IMR-90 (cell line): Measurements from ENCODE around the gene FAM163A. TPM values are rescaled to one million over a fixed set of nuclear protein-coding genes. Genes with fewer than 3 reads are reported as not detected.

Experiments
- ATAC-seq: fragments of 200-7000 bp; cut with Tn5 transposase; 2 replicates; pipeline ENCODE4 v1.9.1; 2020; ENCODE audit warnings: low read depth, mild to moderate bottlenecking, moderate library complexity
- BruUV-seq: library from RNA; stranded (reverse); fragments of 400-500 nt; replicated peaks from 2 replicates; lab custom pipeline; 2021; lab: Mats Ljungman, UMichigan
- CTCF ChIA-PET: fragments of 300-600 bp; formaldehyde crosslinking; extraction: SDS; loops from one replicate; lab custom pipeline; 2021; ENCODE audit warnings: antibody characterized with exemption; lab: Yijun Ruan, JAX
- POLR2A ChIA-PET: fragments of 300-600 bp; sonication (Branson Sonifier 250); formaldehyde crosslinking; loops from one replicate; lab custom pipeline; 2022; ENCODE audit warnings: antibody characterized with exemption; ENCODE audit not compliant: unreplicated experiment; lab: Charles Lee
- DNase-seq: peaks from one replicate; pipeline ENCODE4 v3.0.0; 2013
- H2AFZ ChIP-seq: replicated peaks from 2 replicates; pipeline ENCODE3; 2013; ENCODE audit warnings: low read length, mild to moderate bottlenecking; ENCODE audit not compliant: poor library complexity
- H2AK5ac ChIP-seq: 2 replicates; pipeline ENCODE4 v1.6.1; 2013; ENCODE audit warnings: low read depth, low read length, inconsistent platforms
- H2AK9ac ChIP-seq: replicated peaks from 2 replicates; pipeline ENCODE3; 2013; ENCODE audit warnings: mild to moderate bottlenecking, low read depth, low read length, moderate library complexity; ENCODE audit not compliant: poor library complexity
- H2BK120ac ChIP-seq: 2 replicates; pipeline ENCODE4 v1.6.1; 2013; ENCODE audit warnings: low read depth, low read length, inconsistent platforms
- H2BK15ac ChIP-seq: 3 replicates; pipeline ENCODE4 v1.6.1; 2013; ENCODE audit warnings: low read depth, low read length, inconsistent platforms
- H2BK20ac ChIP-seq: 2 replicates; pipeline ENCODE4 v1.6.1; 2013; ENCODE audit warnings: low read depth, mild to moderate bottlenecking, inconsistent platforms, low read length, moderate library complexity
- H2BK5ac ChIP-seq: 2 replicates; pipeline ENCODE4 v1.6.1; 2013; ENCODE audit warnings: mild to moderate bottlenecking, low read depth, low read length, inconsistent platforms; ENCODE audit not compliant: poor library complexity, severe bottlenecking
- H3K14ac ChIP-seq: replicated peaks from 2 replicates; pipeline ENCODE4 v1.6.1; 2013; ENCODE audit warnings: low read depth, low read length, inconsistent platforms
- H3K18ac ChIP-seq: 2 replicates; pipeline ENCODE4 v1.6.1; 2013; ENCODE audit warnings: low read depth, low read length, control low read depth
- H3K23ac ChIP-seq: 2 replicates; pipeline ENCODE4 v1.6.1; 2013; ENCODE audit warnings: low read depth, low read length, inconsistent platforms
- H3K27ac ChIP-seq: 2 replicates; pipeline ENCODE4 v1.5.1; 2013; ENCODE audit warnings: mild to moderate bottlenecking, control low read depth, low read length; ENCODE audit not compliant: insufficient read depth
- H3K27me3 ChIP-seq: 2 replicates; pipeline ENCODE4 v1.6.1; 2013; ENCODE audit warnings: low read length; ENCODE audit not compliant: control insufficient read depth, insufficient read depth
- H3K36me3 ChIP-seq: 2 replicates; pipeline ENCODE4 v1.6.1; 2013; ENCODE audit warnings: low read length, mixed read lengths; ENCODE audit not compliant: control insufficient read depth, insufficient read depth
- H3K4ac ChIP-seq: 2 replicates; pipeline ENCODE4 v1.6.1; 2013; ENCODE audit warnings: low read depth, low read length, inconsistent platforms
- H3K4me1 ChIP-seq: 2 replicates; pipeline ENCODE4 v1.6.1; 2013; ENCODE audit warnings: low read length, mixed read lengths; ENCODE audit not compliant: control insufficient read depth, insufficient read depth
- H3K4me2 ChIP-seq: 2 replicates; pipeline ENCODE4 v1.6.1; 2013; ENCODE audit warnings: low read depth, mild to moderate bottlenecking, control low read depth, low read length, moderate library complexity
- H3K4me3 ChIP-seq: 2 replicates; pipeline ENCODE4 v1.5.1; 2013; ENCODE audit warnings: low read depth, mild to moderate bottlenecking, control low read depth, low read length, moderate library complexity; ENCODE audit not compliant: insufficient read depth
- H3K56ac ChIP-seq: 2 replicates; pipeline ENCODE4 v1.6.1; 2013; ENCODE audit warnings: low read length, inconsistent platforms; ENCODE audit not compliant: insufficient read depth; ENCODE audit errors: extremely low read depth
- H3K79me1 ChIP-seq, 2 experiments: 2 replicates each; pipeline ENCODE4 v1.6.1; 2013; ENCODE audit warnings: low read length in 2 of 2, inconsistent platforms in 1 of 2, low read depth in 1 of 2
- H3K9ac ChIP-seq: 2 replicates; pipeline ENCODE4 v1.6.1; 2013; ENCODE audit warnings: low read depth, low read length, control low read depth
- H3K9me1 ChIP-seq: 2 replicates; pipeline ENCODE4 v1.6.1; 2013; ENCODE audit warnings: low read length, inconsistent platforms; ENCODE audit not compliant: insufficient read depth
- H3K9me3 ChIP-seq: 2 replicates; pipeline ENCODE4 v1.6.1; 2013; ENCODE audit warnings: low read length; ENCODE audit not compliant: control insufficient read depth, insufficient read depth
- H4K20me1 ChIP-seq: 2 replicates; pipeline ENCODE4 v1.6.1; 2013; ENCODE audit warnings: low read length, inconsistent platforms; ENCODE audit not compliant: insufficient read depth
- H4K5ac ChIP-seq: 2 replicates; pipeline ENCODE4 v1.6.1; 2013; ENCODE audit warnings: mild to moderate bottlenecking, low read depth, low read length, control low read depth
- H4K8ac ChIP-seq, 2 experiments: 2 replicates each; pipeline ENCODE4 v1.6.1; 2013; ENCODE audit warnings: low read depth in 2 of 2, low read length in 2 of 2, control low read depth in 1 of 2, inconsistent platforms in 1 of 2
- H4K91ac ChIP-seq: 2 replicates; pipeline ENCODE4 v1.6.1; 2013; ENCODE audit warnings: low read depth, low read length, inconsistent platforms; ENCODE audit not compliant: insufficient read depth
- CEBPB ChIP-seq: IDR thresholded peaks from 2 replicates; pipeline ENCODE4 v1.6.1; 2012; ENCODE audit warnings: low read depth, low read length, improper control_type of control experiment
- CHD1 ChIP-seq: IDR thresholded peaks from 2 replicates; pipeline ENCODE4 v1.6.1; 2012; ENCODE audit warnings: low read depth, low read length, improper control_type of control experiment
- FOS ChIP-seq: fragments of 150-350 bp; IDR thresholded peaks from 2 replicates; pipeline ENCODE4 v1.6.1; 2016; ENCODE audit warnings: low read depth, low read length
- MAFK ChIP-seq: IDR thresholded peaks from 2 replicates; pipeline ENCODE4 v1.6.1; 2012; ENCODE audit warnings: low read depth, low read length, improper control_type of control experiment
- MXI1 ChIP-seq: IDR thresholded peaks from 2 replicates; pipeline ENCODE4 v1.6.1; 2012; ENCODE audit warnings: low read depth, mild to moderate bottlenecking, low read length, moderate library complexity, borderline replicate concordance
- RFX5 ChIP-seq: IDR thresholded peaks from 2 replicates; pipeline ENCODE4 v1.8.0; 2012; ENCODE audit warnings: low read depth, mild to moderate bottlenecking, low read length, moderate library complexity
- WGBS, 2 experiments: methylation state at CpG; one replicate each; pipeline versions ENCODE4 v1.1.5 to v1.1.7; 2013; ENCODE audit warnings: missing lambda C conversion rate in 2 of 2; ENCODE audit not compliant: insufficient read length in 1 of 2; ENCODE audit errors: extremely low coverage in 2 of 2; 5-methylcytosine and 5-hydroxymethylcytosine counted together
- dilution Hi-C: fragments of 300-500 bp; cut with HindIII; formaldehyde crosslinking; loops from one replicate; pipeline ENCODE4 v1.14.3; 2018; ENCODE audit warnings: low sequenced_read_pairs; ENCODE audit not compliant: unreplicated experiment
- in situ Hi-C: fragments of 300-500 bp; cut with MboI; formaldehyde crosslinking; loops from 3 replicates; pipeline ENCODE4 v1.14.3; 2019; ENCODE audit warnings: low sequenced_read_pairs, inconsistent platforms, mixed read lengths
- intact Hi-C: fragments of 100-400 bp; cut with micrococcal nuclease; formaldehyde crosslinking; loops from 2 replicates; pipeline ENCODE4 v1.10.0; 2022
- polyA plus RNA-seq, 3 experiments: library from polyadenylated mRNA; depleted of rRNA; stranded (reverse); fragments of >200 nt; gene quantifications; 2 replicates each; pipeline ENCODE4 v1.2.3, GENCODE V29; 2012; ENCODE audit warnings: low replicate concordance in 1 of 3
- total RNA-seq: library from RNA; depleted of rRNA; stranded (reverse); fragments of >200 nt; gene quantifications from 2 replicates; pipeline ENCODE4 v1.2.3, GENCODE V29; 2012

Gene FAM163A
- total and polyA plus RNA-seq, 2 of the 4 experiments (the other 2 are of a cell fraction): not detected

DNA sequence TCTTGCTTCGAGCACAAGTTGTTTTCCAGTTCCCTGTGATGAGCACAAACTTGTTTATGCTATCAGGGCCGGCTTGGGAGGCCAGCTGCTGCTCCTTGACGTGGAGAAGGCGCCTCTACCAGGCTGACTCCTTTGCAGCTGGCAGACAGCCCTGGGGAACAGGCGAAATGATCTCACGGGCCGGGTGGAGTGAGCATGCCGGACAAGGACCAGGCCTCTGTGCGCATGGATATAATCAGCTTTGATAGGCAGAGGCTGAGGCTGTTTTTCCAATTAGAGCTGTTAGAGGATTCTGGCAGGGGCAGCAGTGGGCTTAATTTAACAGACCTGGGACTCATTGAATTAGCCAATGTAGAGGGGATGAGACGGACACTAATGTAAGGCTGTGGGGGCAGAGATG, 38.9 kb downstream of the FAM163A start:
- DNase-seq (peak; percentile 50), ATAC-seq (peak; percentile 85)
- no peak overlapping the region for H3K9ac ChIP-seq
- ChIA-PET POLR2A (no interaction called here), CTCF (interaction anchor here (1.0 to 1.5 kb wide), 2 partner anchors 28 to 33 kb away, joined by 4 read pairs; no protein-coding TSS in a partner anchor)
- H3K27ac ChIP-seq: no peak overlapping the region
- H3K4me1 ChIP-seq: peaks cover 4% of the 10 kb centered on the region
- H3K18ac ChIP-seq: no peak overlapping the region
- intact Hi-C loops: no loop called here
- H3K79me1 ChIP-seq: no peaks in the 10 kb centered on the region
- H2BK20ac ChIP-seq: no peak overlapping the region
- H3K36me3 ChIP-seq: no peaks in the 10 kb centered on the region
- no peak overlapping the region for H3K56ac ChIP-seq
- no peak overlapping the region for H2AK9ac ChIP-seq
- H4K20me1 ChIP-seq: no peaks in the 10 kb centered on the region
- H4K91ac ChIP-seq: no peak overlapping the region
- no peak overlapping the region for H2BK15ac ChIP-seq
- H2BK5ac ChIP-seq: no peak overlapping the region
- peaks cover 24% of the 10 kb centered on the region for H3K27me3 ChIP-seq
- H4K5ac ChIP-seq: no peak overlapping the region
- no peak overlapping the region for H4K8ac ChIP-seq
- no peak overlapping the region for H3K4me2 ChIP-seq
- no peaks in the 10 kb centered on the region for H3K9me3 ChIP-seq
- BruUV-seq: no TSS peak
- no peak overlapping the region for H2AK5ac ChIP-seq
- no peak overlapping the region for H3K4ac ChIP-seq
- H2BK120ac ChIP-seq: no peak overlapping the region
- dilution Hi-C loops: no loop called here
- H2AFZ ChIP-seq: no peak overlapping the region
- WGBS, 2 experiments: 31% methylated on average over 6 of the region's 10 CpGs; no CpG with 5 or more reads in 1 of the 2 experiments
- no peak overlapping the region for H3K14ac ChIP-seq
- in situ Hi-C loops: no loop called here
- H3K9me1 ChIP-seq: no peaks in the 10 kb centered on the region
- no peak for TF ChIP-seq RFX5
- no peak for TF ChIP-seq MAFK
- TF ChIP-seq MXI1: no peak
- no peak for TF ChIP-seq CEBPB
- TF ChIP-seq FOS: no peak
- TF ChIP-seq CHD1: no peak
- H3K23ac ChIP-seq: no peak overlapping the region
- no peak overlapping the region for H3K4me3 ChIP-seq
